Peyer's patch (tissue), 4 donors: ENCODE results near the gene CUL7.

Experiments
- POLR2A ChIP-seq, 2 donors: fragments of 450-650 bp; IDR thresholded peaks; one replicate each; pipeline ENCODE4 v1.5.1; 2017; ENCODE audit warnings: antibody characterized with exemption in 2 of 2, mild to moderate bottlenecking in 2 of 2, moderate library complexity in 2 of 2
- TF ChIP-seq, protein P1 (sequence below), 6 experiments: fragments of 450-650 bp in 4 of 6; fragments of 200-600 bp in 2 of 6; sonication (generic) in 1 of 6; IDR thresholded peaks; one replicate each; pipeline ENCODE4 v1.5.1; 2017 to 2019; ENCODE audit warnings: antibody characterized with exemption in 6 of 6, mild to moderate bottlenecking in 3 of 6, moderate library complexity in 1 of 6

DNA sequence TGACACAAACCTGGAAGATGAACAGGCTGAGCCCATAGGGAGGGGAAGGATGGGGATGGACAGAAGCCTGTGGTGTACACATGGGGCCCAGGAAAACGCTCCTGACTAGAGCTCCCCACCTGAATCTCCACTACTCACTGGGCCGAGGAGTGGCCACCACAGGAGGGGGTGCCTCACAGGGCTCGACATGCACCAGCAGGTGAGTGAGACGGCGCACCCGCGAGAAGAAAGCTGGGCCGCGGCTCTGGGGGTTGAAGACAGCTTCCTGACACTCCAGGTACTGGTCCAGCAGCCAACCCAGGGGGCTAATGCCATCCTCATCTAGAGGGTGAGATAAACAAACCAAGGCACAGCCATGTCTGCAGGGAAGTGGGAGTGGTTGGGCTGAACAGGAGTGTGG is 10.3 kb downstream of the CUL7 start:
- TF ChIP-seq POLR2A (IDR thresholded peaks at IDR 0.05), result no peak
- TF ChIP-seq, protein P1, sequence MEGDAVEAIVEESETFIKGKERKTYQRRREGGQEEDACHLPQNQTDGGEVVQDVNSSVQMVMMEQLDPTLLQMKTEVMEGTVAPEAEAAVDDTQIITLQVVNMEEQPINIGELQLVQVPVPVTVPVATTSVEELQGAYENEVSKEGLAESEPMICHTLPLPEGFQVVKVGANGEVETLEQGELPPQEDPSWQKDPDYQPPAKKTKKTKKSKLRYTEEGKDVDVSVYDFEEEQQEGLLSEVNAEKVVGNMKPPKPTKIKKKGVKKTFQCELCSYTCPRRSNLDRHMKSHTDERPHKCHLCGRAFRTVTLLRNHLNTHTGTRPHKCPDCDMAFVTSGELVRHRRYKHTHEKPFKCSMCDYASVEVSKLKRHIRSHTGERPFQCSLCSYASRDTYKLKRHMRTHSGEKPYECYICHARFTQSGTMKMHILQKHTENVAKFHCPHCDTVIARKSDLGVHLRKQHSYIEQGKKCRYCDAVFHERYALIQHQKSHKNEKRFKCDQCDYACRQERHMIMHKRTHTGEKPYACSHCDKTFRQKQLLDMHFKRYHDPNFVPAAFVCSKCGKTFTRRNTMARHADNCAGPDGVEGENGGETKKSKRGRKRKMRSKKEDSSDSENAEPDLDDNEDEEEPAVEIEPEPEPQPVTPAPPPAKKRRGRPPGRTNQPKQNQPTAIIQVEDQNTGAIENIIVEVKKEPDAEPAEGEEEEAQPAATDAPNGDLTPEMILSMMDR (IDR thresholded peaks at IDR 0.05), result no peak
